Fibroblast of mammary gland (primary cell): ENCODE measurements around the gene TIE1.

Experiments used
- DNase-seq: peaks from one replicate; pipeline ENCODE4 v3.0.0-alpha.2; 2010; ENCODE audit warnings: low read depth
- H3K4me3 ChIP-seq: 2 replicates; pipeline ENCODE4 v1.5.1; 2011; ENCODE audit warnings: low read depth, mild to moderate bottlenecking, low read length, moderate library complexity; ENCODE audit not compliant: control insufficient read depth
- CTCF ChIP-seq: conservative IDR thresholded peaks from 2 replicates; pipeline ENCODE4 v1.5.1; 2011; ENCODE audit warnings: low read depth, low read length, inconsistent platforms; ENCODE audit not compliant: control insufficient read depth, insufficient read depth

TIE1 gene

GRCh38 chr1:43354936-43355335, 54.2 kb downstream of the TIE1 start:
- DNase-seq = peak; percentile 68
- TF ChIP-seq CTCF = no peak
- no peak overlapping the region for H3K4me3 ChIP-seq

- TF ChIP-seq CTCF = no peak
- H3K4me3 ChIP-seq = no peak overlapping the region
- no peak for DNase-seq
Observed at GRCh38 chr1:43357251-43357650, 56.5 kb downstream of the TIE1 start.

- H3K4me3 ChIP-seq = peak overlapping the region; percentile 82
- peak; percentile 59 for DNase-seq
- peak; percentile 44 for TF ChIP-seq CTCF
Observed at GRCh38 chr1:43358121-43358745, 57.5 kb downstream of the TIE1 start.

GRCh38 chr1:43358746-43359693, 58.2 kb downstream of the TIE1 start, which contains the start of gene CDC20:
Gene CDC20 (plus strand): TSS chr1:43358981. CDS start chr1:43359216, 235 bp downstream.
- no peak for TF ChIP-seq CTCF
- peak; percentile 95 for DNase-seq
- H3K4me3 ChIP-seq = peak within 1 kb of the TSS; percentile 82

- TF ChIP-seq CTCF = no peak
- DNase-seq = no peak
- peak overlapping the region; percentile 82 for H3K4me3 ChIP-seq
Observed at GRCh38 chr1:43359696-43360095, 58.9 kb downstream of the TIE1 start.

- peak overlapping the region; percentile 82 for H3K4me3 ChIP-seq
- DNase-seq = no peak
- no peak for TF ChIP-seq CTCF
Observed at GRCh38 chr1:43360616-43361015, 59.8 kb downstream of the TIE1 start.
